GDM1 (cell line): ENCODE measurements around the gene MAP3K19.
"Not testable (repeated sequence)": the region's sequence is repeated elsewhere in the genome, so short reads cannot be mapped to it uniquely, and the experiment has no call there.

Experiments
- DNase-seq: peaks from one replicate; lab custom pipeline; 2025; lab: John Stamatoyannopoulos, UW

MAP3K19 gene

DNA sequence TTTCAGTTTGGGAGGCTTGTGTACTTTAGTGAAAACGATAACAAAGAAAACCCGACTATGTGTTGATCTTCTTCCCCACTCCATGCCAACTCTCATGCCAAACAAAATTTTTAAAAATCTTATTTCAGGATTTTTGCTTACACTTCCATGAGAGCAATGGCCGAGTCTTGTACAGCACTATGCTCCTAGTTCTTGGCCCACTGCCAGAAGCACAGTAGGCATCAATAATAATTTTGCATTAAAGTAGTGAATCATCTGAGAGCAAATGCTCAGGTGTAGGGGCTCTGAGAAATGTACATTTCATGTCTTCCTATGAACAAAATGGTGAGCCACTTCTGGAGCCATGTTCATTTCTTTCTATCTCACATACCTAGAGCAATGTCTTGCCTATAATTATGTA is 62.2 kb downstream of the MAP3K19 start:
- DNase-seq, result no peak

GRCh38 chr2:134982603-134983002 is 64.6 kb downstream of the MAP3K19 start:
- DNase-seq, result no peak

DNA sequence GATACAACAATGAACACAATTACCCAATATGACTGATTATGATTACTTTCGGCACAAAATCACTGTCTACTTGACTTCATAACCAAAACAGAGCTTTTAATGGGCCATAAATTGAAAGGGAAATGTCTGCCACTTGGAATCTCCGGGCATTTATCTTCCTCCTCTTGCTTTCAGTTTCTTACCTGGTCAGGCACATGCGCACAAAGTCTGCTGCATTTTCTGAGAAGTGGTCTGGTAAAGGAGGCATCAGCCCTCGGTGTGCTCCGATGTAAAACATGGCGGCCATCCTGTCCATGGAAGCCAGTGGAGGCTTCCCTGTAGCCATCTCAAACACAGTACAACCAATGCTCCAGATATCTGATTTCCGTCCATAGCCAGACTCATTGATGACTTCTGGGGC is 66.6 kb downstream of the MAP3K19 start:
- no peak for DNase-seq

GRCh38 chr2:134979221-134979620 is 68.0 kb downstream of the MAP3K19 start:
- no peak for DNase-seq

DNA sequence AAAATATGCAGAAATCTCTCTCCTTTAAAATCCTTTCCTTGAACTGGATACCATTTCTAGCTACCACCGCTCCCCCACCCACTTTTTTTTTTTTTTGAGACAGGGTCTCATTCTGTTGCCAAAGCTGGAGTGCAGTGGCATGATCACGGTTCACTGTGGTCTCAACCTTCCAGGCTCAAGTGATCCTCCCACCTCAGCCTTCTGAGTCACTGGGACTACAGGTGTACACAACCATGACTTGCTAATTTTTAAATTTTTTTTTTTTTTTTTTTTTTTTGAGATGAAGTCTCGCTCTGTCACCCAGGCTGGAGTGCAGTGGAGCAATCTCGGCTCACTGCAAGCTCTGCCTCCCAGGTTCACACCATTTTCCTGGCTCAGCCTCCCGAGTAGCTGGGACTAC is 70.1 kb downstream of the MAP3K19 start:
- not testable (repeated sequence) for DNase-seq

DNA sequence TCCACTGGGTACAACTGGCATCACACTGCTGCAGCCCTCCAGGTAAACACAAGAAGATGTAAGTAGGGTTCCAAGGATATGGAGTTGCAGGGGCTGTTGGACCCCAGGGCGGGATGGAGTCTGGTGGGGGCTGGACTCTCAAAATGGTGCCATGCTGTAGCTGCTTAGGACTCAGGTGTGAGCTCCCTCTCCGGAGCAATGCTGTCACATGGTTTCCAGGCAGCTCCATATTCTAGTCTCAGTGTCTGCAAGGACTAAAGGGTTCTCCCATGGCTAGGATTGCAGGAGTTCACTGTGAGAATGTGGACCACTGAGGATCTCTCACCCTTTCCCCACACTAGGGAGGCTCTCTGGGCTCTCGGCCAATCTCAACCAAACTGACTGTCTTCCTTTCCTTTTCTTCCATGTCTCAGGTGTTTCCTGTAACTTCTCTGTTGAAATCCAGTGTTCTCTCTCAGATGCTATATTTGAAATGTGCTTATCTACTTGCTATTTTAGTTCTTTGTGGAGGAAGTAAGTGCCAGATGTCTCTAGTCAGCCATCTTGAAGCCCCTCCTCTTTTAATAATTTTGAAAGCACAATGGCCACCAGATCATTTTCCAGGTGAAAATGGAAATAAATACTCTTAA is 71.1 kb downstream of the MAP3K19 start:
- no peak for DNase-seq

GRCh38 chr2:134975281-134976009 is 71.8 kb downstream of the MAP3K19 start:
- no peak for DNase-seq

GRCh38 chr2:134973241-134974138 is 73.8 kb downstream of the MAP3K19 start:
- DNase-seq, result no peak

- DNase-seq, result not testable (repeated sequence)
Measured at GRCh38 chr2:134967166-134967565, 80.1 kb downstream of the MAP3K19 start.

DNA sequence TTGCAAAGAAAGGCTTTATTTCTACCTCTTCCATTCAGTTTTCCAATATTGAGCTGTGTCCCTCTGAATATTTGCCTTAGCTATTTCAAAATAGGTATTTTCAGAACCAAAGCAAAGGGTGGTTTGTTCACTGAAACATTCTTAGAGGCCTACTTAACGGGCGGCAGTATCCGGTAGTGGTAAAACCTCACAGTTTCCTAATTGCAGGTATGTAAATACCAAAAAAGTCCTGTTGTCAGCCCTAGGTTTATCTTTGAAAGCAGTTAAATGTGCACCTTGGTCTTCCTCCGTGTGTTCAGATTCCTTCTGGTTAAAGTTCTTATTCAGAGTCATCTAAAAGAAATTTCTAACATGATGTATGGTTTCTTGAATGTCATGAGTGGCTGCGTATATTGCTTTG is 89.8 kb downstream of the MAP3K19 start:
- DNase-seq, result no peak

GRCh38 chr2:134955744-134956143 is 91.5 kb downstream of the MAP3K19 start:
- no peak for DNase-seq

DNA sequence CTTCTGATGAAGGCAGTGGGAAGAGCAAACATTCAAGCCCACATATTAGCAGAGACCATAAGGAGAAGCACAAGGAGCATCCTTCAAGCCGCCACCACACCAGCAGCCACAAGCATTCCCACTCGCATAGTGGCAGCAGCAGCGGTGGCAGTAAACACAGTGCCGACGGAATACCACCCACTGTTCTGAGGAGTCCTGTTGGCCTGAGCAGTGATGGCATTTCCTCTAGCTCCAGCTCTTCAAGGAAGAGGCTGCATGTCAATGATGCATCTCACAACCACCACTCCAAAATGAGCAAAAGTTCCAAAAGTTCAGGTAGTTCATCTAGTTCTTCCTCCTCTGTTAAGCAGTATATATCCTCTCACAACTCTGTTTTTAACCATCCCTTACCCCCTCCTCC is 93.2 kb downstream of the MAP3K19 start:
- no peak for DNase-seq

GRCh38 chr2:134952608-134953007 is 94.6 kb downstream of the MAP3K19 start:
- no peak for DNase-seq

GRCh38 chr2:134950886-134951285 is 96.4 kb downstream of the MAP3K19 start:
- DNase-seq, result no peak

DNA sequence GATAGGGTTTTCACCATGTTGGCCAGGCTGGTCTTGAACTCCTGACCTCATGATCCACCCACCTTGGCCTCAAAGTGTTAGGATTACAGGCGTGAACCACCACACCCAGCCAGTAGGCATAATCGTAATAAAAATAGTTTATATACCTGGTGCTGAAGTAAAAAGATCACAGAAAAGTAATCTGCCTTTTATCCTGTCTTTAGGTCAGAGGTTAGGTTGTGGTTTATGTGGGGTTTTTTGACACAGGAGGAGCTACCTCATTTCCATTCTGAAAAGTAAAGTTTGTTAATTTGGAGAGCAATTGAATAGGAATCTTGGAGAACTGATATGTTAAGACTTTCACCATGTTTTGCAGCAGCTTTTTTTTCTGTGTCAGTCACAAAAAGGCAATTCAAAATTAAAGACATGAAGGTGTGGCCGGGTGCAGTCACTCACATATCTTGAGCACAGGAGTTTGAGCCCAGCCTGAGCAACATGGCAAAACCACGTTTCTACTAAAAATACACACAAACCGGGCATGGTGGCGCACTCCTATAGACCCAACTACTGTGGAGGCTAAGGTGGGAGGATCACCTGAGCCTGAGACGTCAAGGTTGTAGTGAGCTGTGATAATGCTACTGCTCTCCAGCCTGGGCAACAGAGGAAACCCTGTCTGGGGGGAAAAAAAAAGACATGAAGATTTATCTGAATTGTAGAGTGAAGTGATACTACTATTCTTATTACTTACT is 97.1 kb downstream of the MAP3K19 start:
- no peak for DNase-seq

GRCh38 chr2:134946073-134946472 is 101.2 kb downstream of the MAP3K19 start:
- DNase-seq, result no peak

DNA sequence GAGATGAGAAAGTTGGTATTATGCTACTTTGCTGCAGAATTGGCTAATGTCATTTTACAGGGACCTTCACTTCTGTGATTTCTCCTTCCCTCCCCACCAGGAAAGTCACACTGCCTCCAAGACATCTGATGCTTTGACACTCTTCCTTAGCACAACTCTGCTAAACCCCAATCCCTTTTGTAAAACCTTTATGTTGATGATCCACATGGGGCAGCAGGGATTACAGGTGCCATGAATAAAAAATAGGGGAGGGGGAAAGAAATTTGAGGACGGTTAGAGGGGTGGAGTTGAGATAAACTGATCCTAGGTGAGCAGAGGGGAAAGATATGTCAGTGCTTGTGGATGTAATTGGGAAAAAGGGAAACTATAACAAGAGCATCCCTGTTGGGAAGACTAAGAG is 102.3 kb downstream of the MAP3K19 start:
- DNase-seq, result no peak

DNA sequence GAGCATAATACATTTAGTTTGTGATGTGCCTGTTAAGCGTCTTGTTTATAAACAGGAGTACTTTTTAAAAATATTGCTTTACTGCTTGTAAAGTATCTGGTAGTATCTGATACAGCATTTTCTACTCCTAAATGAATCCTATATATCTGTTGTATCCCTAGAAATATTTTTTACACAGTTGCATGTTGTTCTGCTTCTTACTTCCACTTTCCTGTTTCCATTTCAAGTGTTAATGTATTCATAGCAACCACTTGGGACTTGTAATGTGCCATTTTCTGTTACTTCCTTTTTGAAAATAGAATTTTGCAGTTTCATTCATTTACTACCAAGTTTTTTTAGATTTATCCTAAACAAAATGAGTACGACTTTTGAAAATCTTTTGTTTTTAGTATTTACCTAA is 103.7 kb downstream of the MAP3K19 start:
- no peak for DNase-seq

DNA sequence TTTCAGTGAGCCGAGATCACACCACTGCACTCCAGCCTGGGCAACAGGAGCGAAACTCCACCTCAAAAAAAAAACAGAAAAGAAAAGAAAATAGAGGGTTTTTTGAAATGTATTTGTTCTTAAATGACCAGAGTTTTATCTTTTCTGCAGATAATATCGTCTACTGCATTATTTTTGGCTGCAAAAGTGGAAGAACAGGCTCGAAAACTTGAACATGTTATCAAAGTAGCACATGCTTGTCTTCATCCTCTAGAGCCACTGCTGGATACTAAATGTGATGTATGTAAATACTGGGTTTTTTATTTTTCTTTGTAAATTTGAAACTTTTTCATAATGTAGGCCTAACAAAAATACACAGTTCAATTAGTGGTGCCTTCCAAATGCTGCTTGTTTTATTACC is 110.6 kb downstream of the MAP3K19 start:
- DNase-seq, result no peak

GRCh38 chr2:134934641-134935040 is 112.6 kb downstream of the MAP3K19 start:
- no peak for DNase-seq

DNA sequence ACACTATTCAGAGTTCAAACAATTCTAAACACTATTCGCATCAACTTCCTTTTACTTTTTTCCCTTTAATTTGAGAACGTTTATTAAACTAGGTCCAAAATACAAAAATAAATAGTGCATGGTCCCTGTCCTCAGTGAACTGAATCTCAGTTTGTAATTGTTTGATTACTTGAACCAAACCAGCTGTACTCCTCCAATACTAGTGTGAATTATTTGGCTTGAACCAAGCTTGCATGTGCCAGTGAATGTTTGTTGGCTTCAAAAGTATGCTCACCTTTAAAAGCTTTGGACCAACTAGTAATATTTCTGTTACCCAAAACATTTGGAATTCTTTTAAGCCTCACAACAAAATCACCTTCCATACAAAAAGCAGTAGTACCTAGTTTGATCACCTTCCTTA is 113.1 kb downstream of the MAP3K19 start:
- no peak for DNase-seq

DNA sequence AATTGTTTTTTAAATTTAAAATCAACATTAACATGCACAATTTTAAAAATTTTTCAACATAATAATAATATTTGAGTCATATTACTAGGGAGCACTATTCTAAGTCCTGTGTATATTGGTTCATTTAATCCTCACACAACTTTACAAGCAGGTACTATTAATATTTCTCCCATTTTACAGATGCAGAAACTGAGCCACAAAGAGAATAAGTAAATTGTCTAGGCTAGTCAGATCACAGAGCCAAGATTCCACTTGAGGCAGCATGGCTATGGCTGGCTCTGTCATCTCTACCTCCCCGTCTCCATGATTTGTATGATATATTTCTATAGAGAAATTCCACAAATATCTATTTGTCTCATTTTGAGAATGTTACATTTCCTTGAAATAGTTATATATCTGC is 113.5 kb downstream of the MAP3K19 start:
- DNase-seq, result no peak
